ENCODE results near the gene KHDC4. TPM values are rescaled to one million over a fixed set of nuclear protein-coding genes. Genes with fewer than 3 reads are reported as not detected.
A peak's percentile ranks its signal among the peaks of the same experiment; 100 is the strongest.

Gene KHDC4
- total and polyA plus RNA-seq, 9 of the 15 experiments (the other 6 are each of a cell fraction or from before 2014, with no cell fraction given): 12.1 to 185 (median 65.6) TPM

- TF ChIP-seq ZBTB26 (CRISPR knock-in tag; IDR thresholded peaks at IDR 0.05) (no peak), BACH1 (tag; IDR thresholded peaks at IDR 0.05) (no peak), PHF8 (IDR thresholded peaks at IDR 0.05; ENCODE audit: borderline replicate concordance, low read length) (no peak), MTF1 (CRISPR knock-in tag; IDR thresholded peaks at IDR 0.05; ENCODE audit: borderline replicate concordance) (no peak), POU5F1 (IDR thresholded peaks at IDR 0.05; ENCODE audit: borderline replicate concordance, low read depth, low read length, partially characterized antibody) (no peak), ZBTB33 (CRISPR knock-in tag; IDR thresholded peaks at IDR 0.05) (no peak), POLR2A (conservative IDR thresholded peaks at IDR 0.05) (no peak), HDAC8 (tag; IDR thresholded peaks at IDR 0.05) (no peak), ZBTB11 (CRISPR knock-in tag; IDR thresholded peaks at IDR 0.05) (no peak), ATF2 (CRISPR knock-in tag; IDR thresholded peaks at IDR 0.05) (no peak), NFATC3 (IDR thresholded peaks at IDR 0.05) (no peak), ZNF143 (CRISPR knock-in tag; IDR thresholded peaks at IDR 0.05) (0 out of 2 replicates have a peak, but pooled peaks have one; percentile 14), GABPB2 (CRISPR knock-in tag; conservative IDR thresholded peaks at IDR 0.05) (no peak), ZNF512 (tag; IDR thresholded peaks at IDR 0.05) (no peak), POLR2AphosphoS5 (IDR thresholded peaks at IDR 0.05; ENCODE audit: control insufficient read depth, insufficient read depth, low read depth, low read length) (0 out of 2 replicates have a peak, but pooled peaks have one; percentile 9)
These were observed 49.2 kb upstream of the KHDC4 start (continued) for GRCh38 chr1:155983191-155984024.

Measured in K562 (cell line).